K562 (cell line): ENCODE measurements around the gene IQCK. TPM values are rescaled to one million over a fixed set of nuclear protein-coding genes. Genes with fewer than 3 reads are reported as not detected.
A peak's percentile ranks its signal among the peaks of the same experiment; 100 is the strongest.

Experiments
- BDP1 ChIP-seq: IDR thresholded peaks from 3 replicates; pipeline ENCODE4 v1.6.1; 2011; ENCODE audit not compliant: insufficient read length, insufficient read depth
- CCAR2 ChIP-seq: fragments of 200-400 bp; formaldehyde crosslinking; IDR thresholded peaks from 2 replicates; pipeline ENCODE4 v1.6.1; 2017; ENCODE audit warnings: mild to moderate bottlenecking, low read depth, low read length
- CTBP1 ChIP-seq: fragments of 450-650 bp; IDR thresholded peaks from 2 replicates; pipeline ENCODE4 v1.6.1; 2016; ENCODE audit warnings: borderline replicate concordance
- ETV6 ChIP-seq, 3 experiments: fragments of 150-350 bp in 1 of 3; sonication (generic) in 1 of 3; formaldehyde crosslinking in 1 of 3; IDR thresholded peaks; 2 replicates each; pipeline versions ENCODE4 v1.6.1 to v1.8.0; 2014 to 2022; ENCODE audit warnings: borderline replicate concordance in 2 of 3, low read depth in 2 of 3, antibody characterized with exemption in 1 of 3, low read length in 1 of 3, mild to moderate bottlenecking in 1 of 3, missing genetic modification reagents in 1 of 3
- HDAC6 ChIP-seq: IDR thresholded peaks from 2 replicates; pipeline ENCODE4 v1.6.1; 2012; ENCODE audit warnings: low read depth, mild to moderate bottlenecking, control low read depth, inconsistent platforms, low read length, moderate library complexity
- IRF9 ChIP-seq: fragments of 450-650 bp; IDR thresholded peaks from 2 replicates; pipeline ENCODE4 v1.6.1; 2016; ENCODE audit warnings: missing biosample characterization, missing genetic modification characterization
- L3MBTL2 ChIP-seq: fragments of 450-650 bp; IDR thresholded peaks from 2 replicates; pipeline ENCODE4 v1.6.1; 2016; ENCODE audit warnings: mild to moderate bottlenecking, moderate library complexity
- MECOM ChIP-seq: fragments of 250-450 bp; sonication (Bioruptor Pico); IDR thresholded peaks from 2 replicates; pipeline ENCODE4 v1.8.0; 2022; ENCODE audit warnings: inconsistent platforms
- MTA3 ChIP-seq: fragments of 450-650 bp; formaldehyde crosslinking; IDR thresholded peaks from 2 replicates; pipeline ENCODE4 v1.6.1; 2017; ENCODE audit warnings: mild to moderate bottlenecking, borderline replicate concordance
- SAP30 ChIP-seq: fragments of 200-600 bp; sonication (generic); IDR thresholded peaks from 2 replicates; pipeline ENCODE4 v1.6.1; 2012; ENCODE audit warnings: borderline replicate concordance, low read depth, mild to moderate bottlenecking, moderate library complexity, low read length, control low read depth, inconsistent platforms; ENCODE audit not compliant: insufficient read depth, poor library complexity, severe bottlenecking
- TCF3 ChIP-seq: sonication (generic); formaldehyde crosslinking; IDR thresholded peaks from 2 replicates; pipeline ENCODE4 v1.4.0; 2020; ENCODE audit warnings: mild to moderate bottlenecking, missing genetic modification reagents
- TEAD1 ChIP-seq, 2 experiments: fragments of 450-650 bp in 1 of 2; sonication (generic) in 1 of 2; formaldehyde crosslinking; IDR thresholded peaks; 2 replicates each; pipeline versions ENCODE4 v1.4.0 to v1.8.0; 2020 to 2022; ENCODE audit warnings: mild to moderate bottlenecking in 2 of 2, missing genetic modification reagents in 1 of 2
- TOE1 ChIP-seq, 2 experiments: fragments of 450-650 bp in 1 of 2; sonication (generic) in 1 of 2; formaldehyde crosslinking in 1 of 2; IDR thresholded peaks; 2 replicates each; pipeline versions ENCODE4 v1.7.1 to v1.8.0; 2016 to 2022; ENCODE audit warnings: borderline replicate concordance in 2 of 2, mild to moderate bottlenecking in 2 of 2, antibody characterized with exemption in 1 of 2, inconsistent platforms in 1 of 2, low read depth in 1 of 2, missing genetic modification reagents in 1 of 2, moderate library complexity in 1 of 2
- polyA plus RNA-seq, 8 experiments: library from polyadenylated mRNA; depleted of rRNA in 4 of 8; stranded (reverse) in 5 of 8; unstranded in 3 of 8; fragments of >200 nt; fragmentation: Nextera tagmentation in 2 of 8; fragmentation: Illumina TruSeq in 1 of 8; extraction: Ambion mirVana in 2 of 8; extraction: Trizol in 1 of 8; gene quantifications; 2 replicates each; pipeline versions ENCODE4 v1.2.1 to v1.2.3, GENCODE V29; 2011 to 2014; ENCODE audit warnings: inconsistent platforms in 1 of 8, missing spikeins in 1 of 8
- total RNA-seq, 7 experiments: library from RNA; depleted of rRNA in 6 of 7; stranded (reverse); fragments of >200 nt in 6 of 7; fragmentation: Illumina TruSeq in 2 of 7; extraction: Trizol in 2 of 7; gene quantifications; 2 replicates each; pipeline versions ENCODE4 v1.2.1 to v1.2.3, GENCODE V29; 2011 to 2021; ENCODE audit warnings: low replicate concordance in 1 of 7
- TF ChIP-seq, protein P1 (sequence below), 2 experiments: fragments of 450-650 bp in 1 of 2; sonication (generic) in 1 of 2; formaldehyde crosslinking in 1 of 2; IDR thresholded peaks; 2 replicates each; pipeline versions ENCODE4 v1.7.1 to v1.9.0; 2016 to 2022; ENCODE audit warnings: inconsistent platforms in 1 of 2, mild to moderate bottlenecking in 1 of 2, missing genetic modification reagents in 1 of 2

IQCK gene
- total and polyA plus RNA-seq, 9 of the 15 experiments (the other 6 are each of a cell fraction or from before 2014, with no cell fraction given) = 5.2 to 12.2 (median 7.3) TPM

DNA sequence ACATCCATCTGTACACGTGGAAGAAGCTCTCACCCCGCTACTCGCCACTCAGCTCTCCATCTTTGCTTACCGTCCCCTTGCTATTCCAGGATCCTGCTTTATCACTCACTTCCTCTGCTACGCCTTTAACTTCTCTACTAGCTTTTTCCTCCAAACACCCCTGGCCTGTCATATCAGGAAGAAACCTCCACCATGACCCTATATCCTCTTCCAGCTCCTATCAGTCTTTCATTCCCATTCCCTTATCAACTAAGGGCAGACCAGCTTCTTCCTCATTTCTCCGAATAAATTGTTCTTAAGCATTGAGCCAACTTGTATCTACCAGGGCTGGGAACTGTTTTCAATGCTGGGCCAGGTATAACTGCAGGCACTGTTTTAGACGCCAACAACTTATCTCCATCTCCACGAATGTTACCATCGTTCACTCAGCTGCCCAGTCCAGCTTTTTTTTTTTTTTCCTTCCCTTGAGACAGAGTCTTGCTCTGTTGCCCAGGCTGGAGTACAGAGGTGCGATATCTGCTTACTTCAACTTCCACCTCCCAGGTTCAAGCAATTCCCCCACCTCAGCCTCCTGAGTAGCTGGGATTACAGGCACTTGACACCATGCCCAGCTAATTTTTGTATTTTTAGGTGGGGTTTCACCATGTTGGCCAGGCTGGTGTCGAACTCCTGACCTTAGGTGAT, 4.3 kb downstream of the IQCK start (continued):
- TF ChIP-seq L3MBTL2 (0 out of 2 replicates have a peak, but pooled peaks have one; percentile 32), SAP30 (no peak), MTA3 (peak; percentile 59; the same call in 1 of the 2 replicates), ETV6 (IDR thresholded peaks at IDR 0.05; ENCODE audit: borderline replicate concordance in 1 of 2, low read depth in 2 of 2, low read length in 1 of 2) (peak; percentile 65 to 86), ETV6 (CRISPR knock-in tag; IDR thresholded peaks at IDR 0.05; ENCODE audit: borderline replicate concordance) (no peak), TEAD1 (CRISPR knock-in tag; IDR thresholded peaks at IDR 0.05) (0 out of 4 replicates have a peak, but pooled peaks of 1 of the 2 experiments have one; percentile 34), IRF9 (tag) (no peak), TCF3 (peak; percentile 89), HDAC6 (no peak), MECOM (CRISPR knock-in tag) (0 out of 2 replicates have a peak, but pooled peaks have one; percentile 45), BDP1 (no peak), CCAR2 (no peak), TOE1 (IDR thresholded peaks at IDR 0.05; ENCODE audit: borderline replicate concordance) (0 out of 2 replicates have a peak, but pooled peaks have one; percentile 36), TOE1 (CRISPR knock-in tag; IDR thresholded peaks at IDR 0.05; ENCODE audit: borderline replicate concordance, low read depth) (no peak), CTBP1 (peak; percentile 80; the same call in 1 of the 2 replicates)
- TF ChIP-seq, protein P1, sequence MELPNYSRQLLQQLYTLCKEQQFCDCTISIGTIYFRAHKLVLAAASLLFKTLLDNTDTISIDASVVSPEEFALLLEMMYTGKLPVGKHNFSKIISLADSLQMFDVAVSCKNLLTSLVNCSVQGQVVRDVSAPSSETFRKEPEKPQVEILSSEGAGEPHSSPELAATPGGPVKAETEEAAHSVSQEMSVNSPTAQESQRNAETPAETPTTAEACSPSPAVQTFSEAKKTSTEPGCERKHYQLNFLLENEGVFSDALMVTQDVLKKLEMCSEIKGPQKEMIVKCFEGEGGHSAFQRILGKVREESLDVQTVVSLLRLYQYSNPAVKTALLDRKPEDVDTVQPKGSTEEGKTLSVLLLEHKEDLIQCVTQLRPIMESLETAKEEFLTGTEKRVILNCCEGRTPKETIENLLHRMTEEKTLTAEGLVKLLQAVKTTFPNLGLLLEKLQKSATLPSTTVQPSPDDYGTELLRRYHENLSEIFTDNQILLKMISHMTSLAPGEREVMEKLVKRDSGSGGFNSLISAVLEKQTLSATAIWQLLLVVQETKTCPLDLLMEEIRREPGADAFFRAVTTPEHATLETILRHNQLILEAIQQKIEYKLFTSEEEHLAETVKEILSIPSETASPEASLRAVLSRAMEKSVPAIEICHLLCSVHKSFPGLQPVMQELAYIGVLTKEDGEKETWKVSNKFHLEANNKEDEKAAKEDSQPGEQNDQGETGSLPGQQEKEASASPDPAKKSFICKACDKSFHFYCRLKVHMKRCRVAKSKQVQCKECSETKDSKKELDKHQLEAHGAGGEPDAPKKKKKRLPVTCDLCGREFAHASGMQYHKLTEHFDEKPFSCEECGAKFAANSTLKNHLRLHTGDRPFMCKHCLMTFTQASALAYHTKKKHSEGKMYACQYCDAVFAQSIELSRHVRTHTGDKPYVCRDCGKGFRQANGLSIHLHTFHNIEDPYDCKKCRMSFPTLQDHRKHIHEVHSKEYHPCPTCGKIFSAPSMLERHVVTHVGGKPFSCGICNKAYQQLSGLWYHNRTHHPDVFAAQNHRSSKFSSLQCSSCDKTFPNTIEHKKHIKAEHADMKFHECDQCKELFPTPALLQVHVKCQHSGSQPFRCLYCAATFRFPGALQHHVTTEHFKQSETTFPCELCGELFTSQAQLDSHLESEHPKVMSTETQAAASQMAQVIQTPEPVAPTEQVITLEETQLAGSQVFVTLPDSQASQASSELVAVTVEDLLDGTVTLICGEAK (IDR thresholded peaks at IDR 0.05) = 0 out of 2 replicates have a peak, but pooled peaks have one; percentile 21
- TF ChIP-seq, protein P1 (CRISPR knock-in tag; IDR thresholded peaks at IDR 0.05) = no peak
